Measurements from ENCODE around the gene SPPL2C.

GRCh38 chr17:45800816-45801215, 43.9 kb upstream of the SPPL2C start:
- TF ChIP-seq, protein P1, sequence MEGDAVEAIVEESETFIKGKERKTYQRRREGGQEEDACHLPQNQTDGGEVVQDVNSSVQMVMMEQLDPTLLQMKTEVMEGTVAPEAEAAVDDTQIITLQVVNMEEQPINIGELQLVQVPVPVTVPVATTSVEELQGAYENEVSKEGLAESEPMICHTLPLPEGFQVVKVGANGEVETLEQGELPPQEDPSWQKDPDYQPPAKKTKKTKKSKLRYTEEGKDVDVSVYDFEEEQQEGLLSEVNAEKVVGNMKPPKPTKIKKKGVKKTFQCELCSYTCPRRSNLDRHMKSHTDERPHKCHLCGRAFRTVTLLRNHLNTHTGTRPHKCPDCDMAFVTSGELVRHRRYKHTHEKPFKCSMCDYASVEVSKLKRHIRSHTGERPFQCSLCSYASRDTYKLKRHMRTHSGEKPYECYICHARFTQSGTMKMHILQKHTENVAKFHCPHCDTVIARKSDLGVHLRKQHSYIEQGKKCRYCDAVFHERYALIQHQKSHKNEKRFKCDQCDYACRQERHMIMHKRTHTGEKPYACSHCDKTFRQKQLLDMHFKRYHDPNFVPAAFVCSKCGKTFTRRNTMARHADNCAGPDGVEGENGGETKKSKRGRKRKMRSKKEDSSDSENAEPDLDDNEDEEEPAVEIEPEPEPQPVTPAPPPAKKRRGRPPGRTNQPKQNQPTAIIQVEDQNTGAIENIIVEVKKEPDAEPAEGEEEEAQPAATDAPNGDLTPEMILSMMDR (IDR thresholded peaks at IDR 0.05; ENCODE audit: low read depth, low read length): no peak
- no peak for TF ChIP-seq EZH2phosphoT487 (IDR thresholded peaks at IDR 0.05; ENCODE audit: low read depth)

All from OCI-LY3 (cell line).